GM18870 (cell line): ENCODE measurements around the gene PRKCI.
A peak's percentile ranks its signal among the peaks of the same experiment; 100 is the strongest.
"Not testable (repeated sequence)": the region's sequence is repeated elsewhere in the genome, so short reads cannot be mapped to it uniquely, and the experiment has no call there.

ENCODE experiments used
- ATAC-seq: cut with Tn5 transposase; IDR thresholded peaks from one replicate; pipeline ENCODE4 v1.9.1; 2021; ENCODE audit warnings: moderate library complexity; ENCODE audit not compliant: unreplicated experiment

The PRKCI gene

DNA sequence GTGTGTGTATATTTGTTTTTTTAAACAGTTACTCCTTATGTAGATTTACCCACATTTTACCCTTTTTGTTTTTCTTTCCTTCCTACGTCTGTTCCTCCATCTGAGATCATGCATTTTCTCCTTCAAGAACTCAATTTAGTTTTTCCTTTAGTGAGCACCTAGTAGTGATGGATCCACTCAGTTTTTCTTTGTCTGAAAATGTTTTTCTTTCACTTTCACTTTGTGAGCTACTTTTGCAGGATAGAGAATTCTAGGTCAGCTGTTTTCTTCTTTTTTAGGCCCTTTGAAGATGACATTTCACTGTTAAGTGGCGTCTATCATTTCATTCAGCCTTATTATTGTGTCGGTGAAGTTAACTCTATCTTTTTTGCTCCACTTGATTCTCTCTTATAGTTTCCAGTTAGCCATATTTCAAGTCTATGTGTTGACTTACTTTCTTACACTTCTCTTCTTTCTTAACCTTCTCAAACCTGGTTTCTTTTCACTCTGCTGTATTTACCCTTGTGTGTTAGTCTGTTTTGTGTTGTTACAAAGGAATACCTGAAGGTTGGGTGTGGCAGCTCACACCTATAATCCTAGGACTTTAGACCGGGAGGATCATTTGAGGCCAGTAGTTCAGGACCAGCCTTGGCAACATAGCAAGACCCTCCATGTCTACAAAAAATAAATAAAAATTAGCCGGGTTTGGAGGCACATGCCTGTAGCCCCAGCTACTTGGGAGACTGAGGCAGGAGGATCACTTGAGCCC is 55.8 kb downstream of the PRKCI start:
- no peak for ATAC-seq

DNA sequence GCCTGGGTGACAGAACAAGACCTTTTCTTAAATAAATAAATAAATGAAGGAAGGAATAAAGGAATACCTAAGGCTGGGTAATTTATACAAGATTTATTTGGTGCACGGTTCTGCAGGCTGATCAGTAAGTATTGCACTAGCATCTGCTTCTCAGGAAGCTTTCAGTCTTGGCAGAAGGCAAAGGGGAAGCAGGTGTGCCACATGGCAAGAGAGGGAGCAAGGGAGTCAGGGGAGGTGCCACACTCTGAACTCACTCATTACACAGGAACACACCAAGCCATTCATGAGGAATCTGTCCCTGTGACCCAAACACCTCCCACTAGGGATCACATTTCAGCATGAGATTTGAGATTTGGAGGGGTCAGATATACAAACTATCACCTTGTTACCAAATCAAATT is 56.4 kb downstream of the PRKCI start:
- ATAC-seq = no peak

DNA sequence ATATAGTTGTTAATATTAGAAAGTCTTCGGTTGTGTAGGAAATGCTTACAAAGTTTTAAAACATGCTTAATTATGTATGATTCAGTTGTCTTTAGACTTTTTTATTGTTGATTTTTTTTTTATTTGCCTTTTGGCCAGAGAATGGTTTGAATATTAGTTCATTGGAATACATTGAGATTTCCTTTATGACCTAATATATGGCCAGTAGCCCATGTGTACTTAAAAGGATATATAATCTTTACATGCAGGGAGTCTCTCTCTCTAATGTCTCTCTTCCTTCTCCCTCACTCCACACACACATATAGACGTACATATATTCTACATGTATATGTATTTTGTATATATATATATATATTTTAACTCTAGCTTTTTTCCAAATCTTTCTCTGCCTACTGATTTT is 68.0 kb downstream of the PRKCI start:
- no peak for ATAC-seq

DNA sequence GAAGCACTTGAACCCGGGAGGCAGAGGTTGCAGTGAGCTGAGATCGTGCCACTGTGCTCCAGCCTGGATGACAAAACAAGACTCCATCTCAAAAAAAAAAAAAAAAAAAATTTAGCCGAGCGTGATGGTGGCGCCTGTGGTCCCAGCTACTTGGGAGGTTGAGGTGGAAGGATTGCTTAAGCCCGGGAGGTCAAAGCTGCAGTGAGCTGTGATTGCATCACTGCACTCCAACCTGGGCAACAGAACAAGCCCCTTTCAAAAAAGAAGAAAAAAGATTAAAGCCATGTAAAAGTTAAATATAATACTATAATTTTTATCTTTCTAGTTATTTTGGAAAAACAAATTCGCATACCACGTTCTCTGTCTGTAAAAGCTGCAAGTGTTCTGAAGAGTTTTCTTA is 73.4 kb downstream of the PRKCI start:
- ATAC-seq = no peak

DNA sequence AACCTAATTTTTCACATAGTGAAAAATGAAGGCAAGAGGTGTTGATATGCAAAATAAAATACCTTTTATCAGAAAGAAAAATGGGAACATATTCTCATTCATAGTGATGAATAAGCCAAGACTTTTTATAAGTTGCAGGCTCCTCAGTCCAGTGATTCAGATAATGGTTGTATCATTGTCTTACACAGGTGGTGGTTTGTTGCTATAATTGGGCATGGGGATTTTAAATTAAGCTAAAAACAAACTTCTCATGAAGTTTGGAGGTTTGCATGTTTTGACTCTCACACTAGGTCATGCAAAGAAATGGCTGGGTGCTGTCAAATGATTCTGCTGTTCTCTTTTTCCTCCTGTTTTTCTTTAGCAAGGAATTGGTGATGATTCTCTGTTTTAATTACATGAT is 74.5 kb downstream of the PRKCI start:
- ATAC-seq = no peak

DNA sequence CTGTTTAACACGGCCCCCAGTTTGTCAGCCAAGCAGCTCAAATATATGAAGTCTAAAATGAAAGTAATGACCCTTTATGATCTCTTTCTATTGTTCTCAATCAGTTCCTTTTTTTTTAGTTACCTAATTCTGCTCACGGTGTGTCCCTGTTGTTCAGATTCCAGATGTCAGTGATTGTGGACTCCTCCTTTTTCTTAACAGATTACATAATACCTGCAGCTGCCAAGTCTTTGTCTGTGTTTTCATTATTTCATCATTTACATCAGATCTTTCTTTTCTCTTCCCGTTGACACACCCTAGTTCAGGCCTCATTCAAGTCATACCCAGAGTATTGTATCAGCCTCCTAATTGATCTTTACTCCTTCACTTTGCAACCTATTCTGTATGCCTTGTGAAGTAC is 79.2 kb downstream of the PRKCI start:
- no peak for ATAC-seq

DNA sequence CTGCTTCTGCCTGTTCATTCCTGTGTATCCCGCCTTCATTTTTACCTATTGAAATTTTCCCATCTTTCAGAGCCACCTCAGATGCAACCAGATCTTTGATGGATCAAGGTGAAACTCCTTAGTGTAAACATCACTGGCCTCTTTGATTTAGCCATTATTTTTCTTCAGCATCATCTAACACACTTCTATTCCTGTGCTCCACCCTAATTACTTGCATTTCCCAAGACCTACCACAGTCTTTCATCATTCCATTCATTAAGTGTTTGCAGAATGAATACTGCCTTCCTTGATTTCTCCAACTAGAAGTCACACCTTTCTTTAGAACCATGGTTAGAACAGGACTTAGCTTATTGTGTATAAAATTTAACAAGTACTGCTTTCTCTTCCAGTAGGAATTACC is 79.8 kb downstream of the PRKCI start:
- no peak for ATAC-seq

DNA sequence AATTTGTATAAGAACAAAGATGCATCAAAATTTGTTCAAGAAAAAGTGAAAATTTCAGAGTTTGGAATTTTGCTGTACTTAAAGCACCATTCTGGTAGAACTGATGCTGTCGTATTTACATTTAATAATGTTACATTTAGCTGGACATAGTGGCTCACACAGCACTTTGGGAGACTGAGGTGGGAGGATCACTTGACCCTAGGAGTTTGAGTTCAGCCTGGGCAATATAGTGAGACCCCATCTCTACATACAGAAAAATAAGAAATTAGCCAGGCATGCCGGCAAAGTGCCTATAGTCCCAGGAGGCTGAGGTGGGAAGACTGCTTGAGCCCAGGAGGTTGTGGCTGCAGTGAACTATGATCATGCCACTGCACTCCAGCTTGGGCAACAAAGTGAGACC is 83.8 kb downstream of the PRKCI start:
- ATAC-seq = no peak

DNA sequence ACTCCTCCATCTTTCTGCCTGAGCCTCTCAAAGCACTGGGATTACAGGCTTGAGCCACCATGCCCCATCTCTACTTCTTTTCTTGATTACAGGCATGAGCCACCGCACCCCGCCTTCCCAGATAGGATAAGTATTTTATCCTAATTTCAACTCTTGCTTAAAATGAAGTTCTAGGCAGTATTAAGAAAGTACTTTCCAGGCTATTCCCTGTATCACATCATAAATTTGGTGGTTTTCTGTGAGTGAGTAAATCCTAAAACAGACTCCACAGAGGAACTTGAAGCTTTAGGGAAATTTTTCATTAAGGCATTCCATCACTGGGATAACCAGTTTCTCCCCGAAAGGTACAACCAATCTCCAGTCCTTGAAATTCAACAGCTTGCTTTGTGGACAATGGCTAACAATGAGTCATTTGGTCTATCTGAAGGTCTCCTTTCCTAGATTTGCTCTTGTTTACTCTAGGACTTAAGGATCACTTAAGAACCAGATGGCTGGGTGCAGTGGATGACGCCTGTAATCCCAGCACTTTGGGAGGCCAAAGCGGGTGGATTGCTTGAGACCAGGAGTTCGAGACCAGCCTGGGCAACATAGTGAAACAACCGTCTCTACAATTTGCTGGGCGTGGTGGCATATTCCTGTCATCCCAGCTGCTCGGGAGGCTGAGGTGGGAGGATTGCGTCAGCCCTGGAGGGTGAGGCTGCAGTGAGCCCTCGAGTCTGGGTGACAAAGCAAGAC is 85.6 kb downstream of the PRKCI start:
- ATAC-seq = no peak

DNA sequence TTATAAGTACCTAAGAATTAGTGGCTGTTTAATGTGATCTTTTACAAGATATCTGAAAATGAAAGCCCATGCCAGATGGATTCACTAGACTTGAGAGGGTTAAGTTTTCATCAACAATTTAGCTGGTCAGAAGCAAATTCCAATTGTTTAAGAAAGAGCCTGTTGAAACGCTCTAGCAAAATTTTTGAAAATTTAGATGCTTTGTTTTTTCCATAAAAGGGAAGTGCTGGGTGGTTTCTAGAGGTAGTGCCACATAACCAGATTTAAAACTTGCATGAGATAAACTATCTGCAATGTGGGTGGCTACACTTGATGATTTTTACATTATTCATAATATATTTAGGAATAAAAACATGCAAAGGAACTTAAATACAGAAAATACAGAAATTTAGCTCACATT is 86.8 kb downstream of the PRKCI start:
- no peak for ATAC-seq

DNA sequence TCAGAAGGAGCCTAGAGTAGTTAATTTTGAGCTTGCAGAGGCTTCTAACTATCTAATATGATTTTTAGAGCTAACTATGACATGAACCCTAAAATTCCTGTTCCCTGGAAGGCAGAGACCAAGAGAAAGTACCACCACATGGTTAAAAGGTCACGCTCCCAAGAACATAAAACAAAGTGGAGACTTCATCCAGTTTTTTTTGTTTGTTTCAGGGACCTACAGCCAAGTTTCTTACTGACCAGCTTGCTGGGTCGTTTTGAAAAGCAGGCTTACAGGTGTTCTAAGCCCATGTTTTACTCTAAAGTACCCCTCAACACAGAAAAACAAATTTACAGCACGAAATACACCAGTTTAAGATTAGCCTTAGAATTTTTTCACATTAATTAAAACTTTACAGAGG is 95.7 kb downstream of the PRKCI start:
- ATAC-seq = no peak

DNA sequence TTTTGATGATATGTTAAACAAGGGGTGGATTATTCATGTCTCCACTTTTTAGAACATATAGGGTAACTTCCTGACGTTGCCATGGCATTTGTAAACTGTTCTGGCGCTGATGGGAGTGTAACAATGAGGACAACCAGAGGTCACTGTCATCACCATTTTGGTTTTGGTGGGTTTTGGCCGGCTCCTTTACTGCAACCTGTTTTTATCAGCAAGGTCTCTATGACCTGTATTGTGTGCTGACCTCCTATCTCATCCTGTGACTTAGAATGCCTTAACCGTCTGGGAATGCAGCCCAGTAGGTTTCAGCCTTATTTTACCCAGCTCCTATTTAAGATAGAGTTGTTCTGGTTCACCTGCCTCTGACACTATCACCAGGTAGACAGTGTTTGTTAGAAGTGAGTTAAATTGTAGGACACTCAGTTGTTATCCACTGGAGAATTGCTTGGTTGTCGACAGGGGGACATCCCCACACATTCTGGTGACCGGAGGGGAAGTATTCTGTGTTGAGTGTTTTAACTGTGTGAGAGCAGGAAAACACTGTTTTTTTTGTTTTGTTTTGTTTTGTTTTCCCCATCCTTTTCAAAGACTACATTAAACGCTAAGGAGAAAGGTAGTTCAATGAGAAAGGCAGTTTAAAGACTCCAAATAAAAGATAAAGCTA is 98.4 kb downstream of the PRKCI start:
- no peak for ATAC-seq

DNA sequence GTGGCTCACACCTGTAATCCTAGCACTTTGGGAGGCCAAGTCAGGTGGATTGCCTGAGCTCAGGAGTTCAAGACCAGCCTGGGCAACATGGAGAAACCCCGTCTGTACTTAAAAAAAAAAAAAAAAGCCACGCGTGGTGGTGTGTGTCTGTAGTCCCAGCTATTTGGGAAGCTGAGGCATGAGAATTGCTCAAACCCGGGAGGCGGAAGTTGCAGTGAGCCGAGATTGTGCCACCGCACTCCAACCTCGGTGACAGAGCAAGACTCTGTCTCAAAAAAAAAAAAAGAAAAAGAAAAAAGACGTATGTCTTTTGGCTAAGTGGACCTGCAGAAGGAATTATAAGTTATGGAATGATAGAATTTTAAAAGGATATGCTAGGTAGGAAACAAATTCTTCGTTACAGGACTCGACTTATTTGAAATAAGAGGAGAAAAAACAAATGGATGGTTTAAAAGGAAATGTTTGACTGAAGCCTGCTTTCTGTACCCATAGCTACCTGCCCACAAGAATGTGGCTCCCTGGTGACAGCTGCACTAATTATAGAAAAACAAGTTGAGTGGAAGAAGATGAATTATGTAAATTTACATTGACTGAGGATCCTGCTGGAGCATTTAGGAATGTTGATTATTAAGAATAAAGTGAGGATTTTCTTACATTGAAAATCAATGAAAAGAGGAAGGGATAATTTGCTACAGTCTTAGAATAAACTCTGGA is 99.3 kb downstream of the PRKCI start:
- ATAC-seq = no peak

DNA sequence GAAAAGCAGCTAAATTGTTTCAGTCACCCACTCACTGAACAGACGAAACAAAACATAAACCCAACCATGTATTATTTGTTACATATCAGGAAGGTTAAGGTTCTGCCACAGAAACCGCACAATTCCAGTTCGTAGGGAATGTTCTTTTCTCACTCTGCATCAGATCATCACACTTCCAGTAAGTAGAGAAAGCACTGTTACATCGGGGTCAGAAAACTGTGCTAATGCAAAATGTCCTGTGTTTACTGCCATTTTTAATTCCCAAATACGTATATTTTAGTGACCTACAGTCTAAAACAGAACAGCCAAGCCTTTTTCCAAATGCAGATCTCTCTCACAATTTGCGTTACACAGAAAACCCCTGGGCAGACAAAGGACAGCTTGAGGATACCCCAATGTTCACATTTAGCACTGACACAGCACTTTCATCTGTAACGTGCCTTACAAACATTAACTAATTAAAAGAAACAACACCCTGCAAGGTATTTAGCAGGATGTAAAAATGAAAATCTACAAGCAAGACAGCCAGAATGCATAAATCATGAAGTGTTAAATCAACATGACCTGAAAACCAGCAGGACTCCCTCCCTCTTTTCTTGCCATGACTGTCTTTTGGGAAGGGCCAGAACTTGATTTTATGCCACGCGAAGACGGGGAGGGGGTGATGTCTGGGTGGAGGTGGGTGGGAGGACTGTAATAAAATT is 100.5 kb downstream of the PRKCI start:
- ATAC-seq = no peak

DNA sequence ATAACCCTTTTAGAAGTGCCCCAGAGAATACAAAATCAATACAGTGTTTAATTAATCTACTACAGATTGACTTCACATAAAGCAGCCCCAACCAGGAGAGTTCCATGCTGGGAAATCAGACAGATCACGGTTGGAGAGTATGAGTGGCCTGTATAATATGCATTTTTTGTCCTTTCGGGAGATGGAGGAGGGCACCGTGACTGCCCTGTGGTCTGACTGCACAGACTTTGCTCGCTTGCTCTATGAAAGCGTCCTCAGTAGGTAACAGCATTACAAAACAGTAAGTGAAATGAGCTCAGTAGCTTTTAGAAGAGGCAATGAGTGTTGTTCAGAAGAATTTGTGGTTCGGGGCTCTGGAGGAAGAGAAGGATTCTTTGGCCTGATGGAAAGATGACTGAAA is 101.1 kb downstream of the PRKCI start:
- ATAC-seq = no peak

DNA sequence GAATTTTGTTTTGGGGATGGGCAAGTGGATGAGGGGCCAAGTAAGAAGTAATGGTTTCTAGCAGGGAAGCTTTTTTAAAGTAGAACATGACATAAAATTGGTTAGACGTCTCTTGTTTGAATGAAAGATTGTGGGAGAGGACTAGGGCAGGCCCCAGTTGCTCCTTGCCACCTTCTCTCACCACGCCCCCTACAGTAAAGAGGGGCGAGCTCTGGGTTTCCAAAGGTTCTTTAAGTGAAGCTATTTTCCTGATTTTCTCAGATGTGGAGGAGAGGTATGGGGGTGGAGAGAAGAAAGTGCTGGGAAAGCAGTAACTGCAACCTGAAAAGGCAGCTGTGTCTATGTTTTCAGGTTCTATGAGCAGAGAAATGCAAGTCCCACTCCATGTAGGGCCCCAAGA is 102.7 kb downstream of the PRKCI start:
- no peak for ATAC-seq

DNA sequence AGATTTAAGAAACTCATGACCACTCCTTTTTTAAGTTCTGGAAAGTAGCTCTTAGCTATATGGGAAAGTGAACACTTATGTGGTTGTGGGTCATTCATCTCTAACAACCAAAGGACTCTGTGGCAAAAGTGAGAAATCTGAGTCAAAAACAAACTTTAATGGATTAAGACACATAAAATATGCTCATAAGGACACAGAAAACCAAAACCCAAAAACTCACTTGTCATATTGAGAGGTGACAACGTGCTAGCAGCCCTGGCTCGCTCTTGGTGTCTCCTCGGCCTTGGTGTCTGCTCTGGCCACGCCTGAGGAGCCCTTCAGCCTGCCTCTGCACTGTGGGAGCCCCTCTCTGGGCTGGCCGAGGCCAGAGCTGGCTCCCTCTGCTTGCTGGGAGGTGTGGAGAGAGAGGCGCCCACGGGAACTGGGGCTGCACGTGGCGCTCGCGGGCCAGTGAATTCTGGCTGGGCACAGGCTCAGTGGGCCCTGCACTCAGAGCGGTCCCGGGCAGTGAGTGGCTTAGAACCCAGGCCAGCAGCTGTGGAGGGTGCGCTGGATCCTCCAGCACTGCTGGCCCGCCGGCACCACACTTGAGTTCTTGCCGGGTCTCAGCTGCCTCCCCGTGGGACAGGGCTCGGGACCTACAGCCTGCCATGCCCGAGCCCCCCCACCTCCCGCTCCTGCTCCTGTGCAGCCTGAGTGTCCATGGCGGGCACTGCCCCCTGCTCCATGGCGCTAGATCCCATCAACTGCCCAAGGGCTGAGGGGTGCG is 105.0 kb downstream of the PRKCI start:
- ATAC-seq = peak; percentile 39

DNA sequence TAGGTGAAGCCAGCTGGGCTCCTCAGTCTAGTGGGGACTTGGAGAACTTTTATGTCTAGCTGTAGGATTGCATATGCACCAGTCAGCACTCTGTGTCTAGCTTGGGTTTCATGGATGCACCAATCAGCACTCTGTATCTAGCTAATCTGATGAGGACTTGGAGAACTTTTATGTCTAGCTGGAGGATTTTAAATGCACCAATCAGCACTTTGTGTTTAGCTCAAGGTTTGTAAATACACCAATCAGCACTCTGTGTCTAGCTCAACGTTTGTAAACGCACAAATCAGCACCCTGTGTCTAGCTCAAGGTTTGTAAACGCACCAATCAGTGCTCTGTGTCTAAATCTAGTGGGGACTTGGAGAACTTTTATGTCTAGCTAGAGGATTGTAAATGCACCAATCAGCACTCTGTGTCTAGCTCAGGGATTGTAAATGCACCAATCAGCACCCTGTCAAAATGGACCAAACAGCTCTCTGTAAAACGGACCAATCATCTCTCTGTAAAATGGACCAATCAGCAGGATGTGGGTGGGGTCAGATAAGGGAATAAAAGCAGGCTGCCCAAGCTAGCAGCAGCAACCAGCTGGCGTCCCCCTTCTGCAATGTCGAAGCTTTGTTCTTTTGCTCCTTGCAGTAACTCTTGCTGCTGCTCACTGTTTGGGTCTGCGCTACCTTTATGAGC is 105.8 kb downstream of the PRKCI start:
- ATAC-seq = not testable (repeated sequence)

DNA sequence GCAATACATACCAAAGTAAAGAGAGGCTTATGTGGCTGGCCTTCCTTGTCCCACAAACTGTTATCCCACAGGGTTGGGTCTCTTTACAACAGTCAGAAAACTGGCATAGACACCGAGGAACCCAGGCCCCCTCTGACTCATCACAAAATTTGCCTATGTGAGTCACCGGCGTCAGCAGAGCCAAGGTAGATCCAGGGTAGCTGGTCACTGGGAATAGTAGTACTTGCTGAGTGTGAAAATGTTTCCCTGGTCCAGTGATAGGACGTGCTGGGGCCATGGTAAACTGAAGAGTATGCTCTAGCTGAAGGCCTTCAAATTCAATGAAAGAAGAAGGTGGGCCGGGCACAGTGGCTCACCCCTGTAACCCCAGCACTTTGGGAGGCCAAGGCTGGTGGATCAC is 108.1 kb downstream of the PRKCI start:
- ATAC-seq = no peak

DNA sequence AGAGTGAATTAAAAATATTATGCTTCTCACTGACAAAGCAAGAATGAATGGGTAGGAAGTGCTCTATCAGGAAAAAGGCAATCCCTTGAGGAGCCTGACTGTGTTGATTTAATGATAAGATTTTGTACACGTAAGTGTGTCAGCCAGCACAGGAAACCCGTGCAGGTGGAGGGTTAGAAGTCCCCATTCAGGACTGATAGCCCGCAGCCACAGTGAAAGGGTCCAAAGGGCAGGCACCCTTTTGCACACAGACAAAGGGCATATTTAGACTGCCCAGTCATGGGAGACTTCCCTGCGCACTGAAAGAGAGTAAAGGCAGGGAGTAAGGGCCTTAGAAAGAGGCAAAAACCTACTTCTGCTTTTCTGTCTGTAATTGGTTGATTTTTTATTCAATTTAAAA is 108.9 kb downstream of the PRKCI start:
- peak; percentile 69 for ATAC-seq
